Esophagus muscularis mucosa (tissue), 3 donors: ENCODE results near the gene TJP2.

Experiments used
- CTCF ChIP-seq, 3 experiments: fragments of 200-600 bp in 2 of 3; fragments of 450-650 bp in 1 of 3; sonication (generic) in 2 of 3; IDR thresholded peaks; one replicate each; pipeline ENCODE4 v1.5.1; 2017 to 2019; ENCODE audit warnings: antibody characterized with exemption in 3 of 3, mild to moderate bottlenecking in 2 of 3, moderate library complexity in 1 of 3
- POLR2A ChIP-seq: fragments of 450-650 bp; IDR thresholded peaks from one replicate; pipeline ENCODE4 v1.6.1; 2017; ENCODE audit warnings: antibody characterized with exemption, moderate library complexity, mild to moderate bottlenecking, low read depth

- TF ChIP-seq CTCF (IDR thresholded peaks at IDR 0.05) (no peak), POLR2A (no peak)
Measured at GRCh38 chr9:69218166-69218565, 44.1 kb downstream of the TJP2 start.
